ENCODE results near the gene HSD17B14. TPM values are rescaled to one million over a fixed set of nuclear protein-coding genes. Genes with fewer than 3 reads are reported as not detected.
A peak's percentile ranks its signal among the peaks of the same experiment; 100 is the strongest.

The HSD17B14 gene
- total RNA-seq, 1 experiment from 2014 or later: 11.2 TPM

GRCh38 chr19:48873476-48874302, 37.4 kb upstream of the HSD17B14 start:
- Histone ChIP-seq H3K18ac (ENCODE audit: insufficient read length, low read depth, low read length) (peak overlapping the region; percentile 87), H3K23ac (ENCODE audit: insufficient read length, low read depth, low read length) (no peak overlapping the region), H3K56ac (ENCODE audit: insufficient read length, low read depth, low read length) (no peak overlapping the region), H3K79me2 (ENCODE audit: insufficient read depth, low read length) (peaks cover 4% of the 10 kb centered on the region; the same call in 1 of the 2 replicates), H4K20me1 (ENCODE audit: control insufficient read depth, insufficient read depth, insufficient read length) (no peaks in the 10 kb centered on the region), H4K8ac (replicated peaks; ENCODE audit: insufficient read length, low read depth, low read length) (no peak overlapping the region), H2AK5ac (ENCODE audit: insufficient read length, low read length) (peak overlapping the region; percentile 11), H2BK15ac (ENCODE audit: low read depth, low read length) (no peak overlapping the region), H3K23me2 (ENCODE audit: insufficient read length, low read depth, low read length, poor library complexity, severe bottlenecking) (peaks cover 5% of the 10 kb centered on the region), H3K79me1 (ENCODE audit: insufficient read depth, low read depth, low read length, poor library complexity, severe bottlenecking) (peaks cover 11% of the 10 kb centered on the region), H3K27ac (ENCODE audit: insufficient read length, low read depth, low read length) (peak overlapping the region; percentile 39), H2BK120ac (ENCODE audit: low read depth, low read length, poor library complexity, severe bottlenecking) (peak overlapping the region; percentile 83), H3K9me3 (ENCODE audit: control insufficient read depth, low read depth, low read length) (no peaks in the 10 kb centered on the region), H2BK12ac (ENCODE audit: insufficient read length, low read depth, low read length) (peak overlapping the region; percentile 31), H2BK5ac (ENCODE audit: insufficient read length, low read length) (no peak overlapping the region), H3K9ac (ENCODE audit: extremely low read depth, insufficient read length, low read length) (peak overlapping the region; percentile 59), H2AFZ (ENCODE audit: low read length) (no peak overlapping the region), H2BK20ac (ENCODE audit: low read depth, low read length, poor library complexity, severe bottlenecking) (peak overlapping the region; percentile 76), H3K4ac (ENCODE audit: low read depth, low read length) (peak overlapping the region; percentile 88), H3K4me2 (ENCODE audit: insufficient read depth, insufficient read length, low read length) (peak overlapping the region; percentile 77), H3K14ac (ENCODE audit: insufficient read depth, low read length) (peak overlapping the region; percentile 93), H4K91ac (ENCODE audit: insufficient read length, low read depth, low read length) (peak overlapping the region; percentile 85), H3T11ph (ENCODE audit: low read length) (peak overlapping the region; percentile 73), H3K27me3 (ENCODE audit: insufficient read depth, low read length) (no peaks in the 10 kb centered on the region), H3K4me1 (ENCODE audit: insufficient read depth, low read length) (peaks cover 5% of the 10 kb centered on the region), H4K5ac (ENCODE audit: insufficient read length, low read depth, low read length) (peak overlapping the region; percentile 3)
- Mint-ChIP-seq H3K4me1 (peaks cover 24 to 26% of the 10 kb centered on the region in 2 experiments), H3K27me3 (ENCODE audit: low read depth) (no peaks in the 10 kb centered on the region), H3K4me3 (peak overlapping the region; percentile 98 to 99), H3K36me3 (ENCODE audit: insufficient read depth in 1 of 3, low read depth in 3 of 3) (peaks cover 29 to 52% (median 45%) of the 10 kb centered on the region in 3 experiments), H3K9me3 (no peaks in the 10 kb centered on the region), H3K27ac (peak overlapping the region; percentile 100; a peak in 5 of 7 replicates)
- WGBS (ENCODE audit: extremely low coverage, insufficient read length, low lambda C conversion rate): no CpG with 5 or more reads among the region's 14 CpGs
- no peak for DNase-seq
- no peak for TF ChIP-seq CTCF (conservative IDR thresholded peaks at IDR 0.05)

All from H9 (cell line).